K562 (cell line): Measurements from ENCODE around the gene ARHGEF7. TPM values are rescaled to one million over a fixed set of nuclear protein-coding genes. Genes with fewer than 3 reads are reported as not detected.

Source experiments
- KAT8 ChIP-seq: fragments of 450-650 bp; IDR thresholded peaks from 2 replicates; pipeline ENCODE4 v1.6.1; 2016; ENCODE audit warnings: low read depth, mild to moderate bottlenecking
- TSC22D4 ChIP-seq: fragments of 450-650 bp; IDR thresholded peaks from 2 replicates; pipeline ENCODE4 v1.6.1; 2016; ENCODE audit warnings: missing genetic modification characterization, missing biosample characterization, control low read depth
- polyA plus RNA-seq, 8 experiments: library from polyadenylated mRNA; depleted of rRNA in 4 of 8; stranded (reverse) in 5 of 8; unstranded in 3 of 8; fragments of >200 nt; fragmentation: Nextera tagmentation in 2 of 8; fragmentation: Illumina TruSeq in 1 of 8; extraction: Ambion mirVana in 2 of 8; extraction: Trizol in 1 of 8; gene quantifications; 2 replicates each; pipeline versions ENCODE4 v1.2.1 to v1.2.3, GENCODE V29; 2011 to 2014; ENCODE audit warnings: inconsistent platforms in 1 of 8, missing spikeins in 1 of 8
- total RNA-seq, 7 experiments: library from RNA; depleted of rRNA in 6 of 7; stranded (reverse); fragments of >200 nt in 6 of 7; fragmentation: Illumina TruSeq in 2 of 7; extraction: Trizol in 2 of 7; gene quantifications; 2 replicates each; pipeline versions ENCODE4 v1.2.1 to v1.2.3, GENCODE V29; 2011 to 2021; ENCODE audit warnings: low replicate concordance in 1 of 7
- TF ChIP-seq, protein P1 (sequence below): fragments of 450-650 bp; IDR thresholded peaks from 2 replicates; pipeline ENCODE4 v1.6.1; 2016; ENCODE audit warnings: mild to moderate bottlenecking, moderate library complexity

The ARHGEF7 gene
- total and polyA plus RNA-seq, 9 of the 15 experiments (the other 6 are each of a cell fraction or from before 2014, with no cell fraction given): 2.1 to 26.8 (median 17.5) TPM

DNA sequence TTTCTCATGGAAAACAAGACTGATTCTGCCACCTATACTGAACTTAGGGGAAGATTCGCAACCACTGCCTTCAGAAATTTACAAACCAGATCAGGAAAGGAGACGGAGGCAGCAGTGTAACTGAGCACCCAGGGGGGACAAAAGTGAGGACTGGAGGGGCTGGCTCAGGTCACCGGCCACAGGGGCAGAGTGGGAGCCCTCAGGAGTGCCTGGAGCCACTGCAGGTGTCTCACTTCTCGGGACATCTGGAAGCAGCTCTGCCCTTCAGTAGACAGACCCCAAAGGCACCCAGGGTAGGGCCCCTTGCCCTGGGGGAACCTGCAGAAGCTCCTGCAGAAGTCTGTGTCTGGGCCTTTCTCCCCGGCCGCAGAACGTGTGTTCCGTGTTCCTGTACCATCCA, 5.8 kb downstream of the ARHGEF7 start (continued):
- TF ChIP-seq, protein P1, sequence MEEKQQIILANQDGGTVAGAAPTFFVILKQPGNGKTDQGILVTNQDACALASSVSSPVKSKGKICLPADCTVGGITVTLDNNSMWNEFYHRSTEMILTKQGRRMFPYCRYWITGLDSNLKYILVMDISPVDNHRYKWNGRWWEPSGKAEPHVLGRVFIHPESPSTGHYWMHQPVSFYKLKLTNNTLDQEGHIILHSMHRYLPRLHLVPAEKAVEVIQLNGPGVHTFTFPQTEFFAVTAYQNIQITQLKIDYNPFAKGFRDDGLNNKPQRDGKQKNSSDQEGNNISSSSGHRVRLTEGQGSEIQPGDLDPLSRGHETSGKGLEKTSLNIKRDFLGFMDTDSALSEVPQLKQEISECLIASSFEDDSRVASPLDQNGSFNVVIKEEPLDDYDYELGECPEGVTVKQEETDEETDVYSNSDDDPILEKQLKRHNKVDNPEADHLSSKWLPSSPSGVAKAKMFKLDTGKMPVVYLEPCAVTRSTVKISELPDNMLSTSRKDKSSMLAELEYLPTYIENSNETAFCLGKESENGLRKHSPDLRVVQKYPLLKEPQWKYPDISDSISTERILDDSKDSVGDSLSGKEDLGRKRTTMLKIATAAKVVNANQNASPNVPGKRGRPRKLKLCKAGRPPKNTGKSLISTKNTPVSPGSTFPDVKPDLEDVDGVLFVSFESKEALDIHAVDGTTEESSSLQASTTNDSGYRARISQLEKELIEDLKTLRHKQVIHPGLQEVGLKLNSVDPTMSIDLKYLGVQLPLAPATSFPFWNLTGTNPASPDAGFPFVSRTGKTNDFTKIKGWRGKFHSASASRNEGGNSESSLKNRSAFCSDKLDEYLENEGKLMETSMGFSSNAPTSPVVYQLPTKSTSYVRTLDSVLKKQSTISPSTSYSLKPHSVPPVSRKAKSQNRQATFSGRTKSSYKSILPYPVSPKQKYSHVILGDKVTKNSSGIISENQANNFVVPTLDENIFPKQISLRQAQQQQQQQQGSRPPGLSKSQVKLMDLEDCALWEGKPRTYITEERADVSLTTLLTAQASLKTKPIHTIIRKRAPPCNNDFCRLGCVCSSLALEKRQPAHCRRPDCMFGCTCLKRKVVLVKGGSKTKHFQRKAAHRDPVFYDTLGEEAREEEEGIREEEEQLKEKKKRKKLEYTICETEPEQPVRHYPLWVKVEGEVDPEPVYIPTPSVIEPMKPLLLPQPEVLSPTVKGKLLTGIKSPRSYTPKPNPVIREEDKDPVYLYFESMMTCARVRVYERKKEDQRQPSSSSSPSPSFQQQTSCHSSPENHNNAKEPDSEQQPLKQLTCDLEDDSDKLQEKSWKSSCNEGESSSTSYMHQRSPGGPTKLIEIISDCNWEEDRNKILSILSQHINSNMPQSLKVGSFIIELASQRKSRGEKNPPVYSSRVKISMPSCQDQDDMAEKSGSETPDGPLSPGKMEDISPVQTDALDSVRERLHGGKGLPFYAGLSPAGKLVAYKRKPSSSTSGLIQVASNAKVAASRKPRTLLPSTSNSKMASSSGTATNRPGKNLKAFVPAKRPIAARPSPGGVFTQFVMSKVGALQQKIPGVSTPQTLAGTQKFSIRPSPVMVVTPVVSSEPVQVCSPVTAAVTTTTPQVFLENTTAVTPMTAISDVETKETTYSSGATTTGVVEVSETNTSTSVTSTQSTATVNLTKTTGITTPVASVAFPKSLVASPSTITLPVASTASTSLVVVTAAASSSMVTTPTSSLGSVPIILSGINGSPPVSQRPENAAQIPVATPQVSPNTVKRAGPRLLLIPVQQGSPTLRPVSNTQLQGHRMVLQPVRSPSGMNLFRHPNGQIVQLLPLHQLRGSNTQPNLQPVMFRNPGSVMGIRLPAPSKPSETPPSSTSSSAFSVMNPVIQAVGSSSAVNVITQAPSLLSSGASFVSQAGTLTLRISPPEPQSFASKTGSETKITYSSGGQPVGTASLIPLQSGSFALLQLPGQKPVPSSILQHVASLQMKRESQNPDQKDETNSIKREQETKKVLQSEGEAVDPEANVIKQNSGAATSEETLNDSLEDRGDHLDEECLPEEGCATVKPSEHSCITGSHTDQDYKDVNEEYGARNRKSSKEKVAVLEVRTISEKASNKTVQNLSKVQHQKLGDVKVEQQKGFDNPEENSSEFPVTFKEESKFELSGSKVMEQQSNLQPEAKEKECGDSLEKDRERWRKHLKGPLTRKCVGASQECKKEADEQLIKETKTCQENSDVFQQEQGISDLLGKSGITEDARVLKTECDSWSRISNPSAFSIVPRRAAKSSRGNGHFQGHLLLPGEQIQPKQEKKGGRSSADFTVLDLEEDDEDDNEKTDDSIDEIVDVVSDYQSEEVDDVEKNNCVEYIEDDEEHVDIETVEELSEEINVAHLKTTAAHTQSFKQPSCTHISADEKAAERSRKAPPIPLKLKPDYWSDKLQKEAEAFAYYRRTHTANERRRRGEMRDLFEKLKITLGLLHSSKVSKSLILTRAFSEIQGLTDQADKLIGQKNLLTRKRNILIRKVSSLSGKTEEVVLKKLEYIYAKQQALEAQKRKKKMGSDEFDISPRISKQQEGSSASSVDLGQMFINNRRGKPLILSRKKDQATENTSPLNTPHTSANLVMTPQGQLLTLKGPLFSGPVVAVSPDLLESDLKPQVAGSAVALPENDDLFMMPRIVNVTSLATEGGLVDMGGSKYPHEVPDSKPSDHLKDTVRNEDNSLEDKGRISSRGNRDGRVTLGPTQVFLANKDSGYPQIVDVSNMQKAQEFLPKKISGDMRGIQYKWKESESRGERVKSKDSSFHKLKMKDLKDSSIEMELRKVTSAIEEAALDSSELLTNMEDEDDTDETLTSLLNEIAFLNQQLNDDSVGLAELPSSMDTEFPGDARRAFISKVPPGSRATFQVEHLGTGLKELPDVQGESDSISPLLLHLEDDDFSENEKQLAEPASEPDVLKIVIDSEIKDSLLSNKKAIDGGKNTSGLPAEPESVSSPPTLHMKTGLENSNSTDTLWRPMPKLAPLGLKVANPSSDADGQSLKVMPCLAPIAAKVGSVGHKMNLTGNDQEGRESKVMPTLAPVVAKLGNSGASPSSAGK: no peak
- TF ChIP-seq TSC22D4 (tag) (no peak), KAT8 (no peak)
